KOPT-K1 (cell line): ENCODE measurements around the gene ARHGAP18.
"Not testable (repeated sequence)": the region's sequence is repeated elsewhere in the genome, so short reads cannot be mapped to it uniquely, and the experiment has no call there.

Source experiments
- H3K27ac ChIP-seq: fragments of 200-600 bp; sonication (generic); 2 replicates; pipeline ENCODE4 v1.5.1; 2016; ENCODE audit warnings: antibody characterized with exemption, mild to moderate bottlenecking, low read depth, low read length; ENCODE audit not compliant: poor library complexity, severe bottlenecking
- H3K36me3 ChIP-seq: fragments of 200-600 bp; sonication (generic); 2 replicates; pipeline ENCODE4 v1.5.1; 2017; ENCODE audit warnings: antibody characterized with exemption, mild to moderate bottlenecking, low read length, moderate library complexity; ENCODE audit not compliant: insufficient read depth
- H3K9me3 ChIP-seq: fragments of 200-600 bp; sonication (generic); 2 replicates; pipeline ENCODE4 v1.5.1; 2017; ENCODE audit warnings: antibody characterized with exemption, low read length, mild to moderate bottlenecking; ENCODE audit not compliant: insufficient read depth, poor library complexity, severe bottlenecking

Gene ARHGAP18

GRCh38 chr6:129598244-129599187 lies 111.5 kb downstream of the ARHGAP18 start:
- no peaks in the 10 kb centered on the region for H3K9me3 ChIP-seq
- H3K36me3 ChIP-seq: no peaks in the 10 kb centered on the region
- H3K27ac ChIP-seq: no peak overlapping the region

GRCh38 chr6:129597023-129597713 lies 112.8 kb downstream of the ARHGAP18 start:
- Histone ChIP-seq H3K9me3 (no peaks in the 10 kb centered on the region), H3K36me3 (no peaks in the 10 kb centered on the region), H3K27ac (no peak overlapping the region)

GRCh38 chr6:129596522-129596921 lies 113.5 kb downstream of the ARHGAP18 start:
- Histone ChIP-seq H3K36me3 (no peaks in the 10 kb centered on the region), H3K27ac (no peak overlapping the region), H3K9me3 (no peaks in the 10 kb centered on the region)

DNA sequence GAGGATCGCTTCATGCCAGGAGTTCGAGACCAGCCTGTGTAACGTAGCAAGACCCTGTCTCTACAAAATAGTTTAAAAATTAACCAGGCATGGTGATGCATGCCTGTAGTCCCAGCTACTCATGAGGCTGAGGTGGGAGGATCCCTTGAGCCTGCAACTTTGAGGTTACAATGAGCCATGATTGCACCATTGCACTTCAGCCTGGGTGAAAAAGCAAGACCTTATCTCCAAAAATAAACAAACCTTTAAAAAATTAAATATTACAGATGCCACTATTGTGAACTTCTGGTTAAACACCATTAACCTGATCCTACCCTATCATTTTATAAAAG lies 116.8 kb downstream of the ARHGAP18 start:
- Histone ChIP-seq H3K36me3 (no peaks in the 10 kb centered on the region), H3K9me3 (no peaks in the 10 kb centered on the region), H3K27ac (no peak overlapping the region)

DNA sequence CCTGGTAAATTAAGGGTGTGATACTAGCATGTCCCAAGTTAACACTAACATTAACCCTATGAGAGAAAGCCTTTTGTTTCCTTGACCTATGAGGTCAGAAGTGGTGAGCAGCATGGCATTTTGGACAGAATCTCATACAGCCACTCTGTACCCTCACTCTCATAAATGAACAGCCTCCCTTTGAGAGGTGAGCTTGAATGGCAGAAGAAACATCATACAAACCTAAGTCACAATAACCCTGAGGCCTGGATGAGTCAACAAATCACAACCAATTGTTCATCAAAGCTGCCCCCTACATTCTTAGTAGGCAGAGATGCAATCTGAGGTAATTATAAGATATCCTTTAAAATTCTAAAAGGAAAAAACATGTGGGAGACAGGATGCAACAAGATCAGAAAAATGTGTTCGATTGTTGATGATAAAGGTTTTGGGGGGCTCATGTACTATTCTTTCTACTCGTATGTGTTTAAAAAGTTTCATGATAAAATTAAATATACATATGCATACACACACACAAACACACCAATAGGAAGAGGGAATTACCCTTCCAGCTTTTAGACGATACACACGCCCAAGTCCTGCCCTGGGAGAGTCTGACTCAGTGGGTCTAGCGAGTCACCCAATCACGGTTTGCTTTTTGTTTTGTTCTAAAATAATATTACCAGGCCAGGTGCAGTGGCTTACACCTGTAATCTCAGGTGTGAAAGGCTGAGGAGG lies 117.3 kb downstream of the ARHGAP18 start:
- no peak overlapping the region for H3K27ac ChIP-seq
- no peaks in the 10 kb centered on the region for H3K36me3 ChIP-seq
- no peaks in the 10 kb centered on the region for H3K9me3 ChIP-seq

DNA sequence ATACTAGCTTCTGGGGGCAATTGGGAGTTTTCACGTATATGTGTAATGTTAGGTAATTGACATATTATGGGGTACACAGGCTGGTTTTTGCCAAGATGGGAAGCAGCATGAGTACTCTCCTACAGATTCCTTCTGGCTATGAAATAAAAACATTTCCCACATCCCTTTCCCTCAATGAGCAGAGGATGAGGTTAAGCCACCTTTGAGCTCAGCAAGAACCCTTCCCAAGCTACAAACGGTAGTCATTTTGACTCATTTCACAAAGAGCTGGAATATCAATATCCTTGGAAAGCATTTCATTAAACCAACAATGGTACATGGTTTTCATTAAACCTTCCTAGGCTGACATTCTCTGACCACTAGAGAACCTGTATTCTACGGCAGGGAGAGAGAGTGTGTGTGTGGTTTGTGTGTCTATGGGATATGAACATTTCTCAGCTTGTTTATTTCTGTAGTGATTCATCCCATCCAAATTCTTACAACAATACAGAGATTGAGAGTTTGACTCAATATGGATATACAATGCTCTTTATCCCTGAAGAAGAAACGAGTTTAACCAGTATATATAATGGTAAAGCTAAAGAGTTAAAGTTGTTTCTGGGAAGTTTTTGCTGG lies 119.5 kb downstream of the ARHGAP18 start:
- Histone ChIP-seq H3K36me3 (no peaks in the 10 kb centered on the region), H3K27ac (no peak overlapping the region), H3K9me3 (no peaks in the 10 kb centered on the region)

DNA sequence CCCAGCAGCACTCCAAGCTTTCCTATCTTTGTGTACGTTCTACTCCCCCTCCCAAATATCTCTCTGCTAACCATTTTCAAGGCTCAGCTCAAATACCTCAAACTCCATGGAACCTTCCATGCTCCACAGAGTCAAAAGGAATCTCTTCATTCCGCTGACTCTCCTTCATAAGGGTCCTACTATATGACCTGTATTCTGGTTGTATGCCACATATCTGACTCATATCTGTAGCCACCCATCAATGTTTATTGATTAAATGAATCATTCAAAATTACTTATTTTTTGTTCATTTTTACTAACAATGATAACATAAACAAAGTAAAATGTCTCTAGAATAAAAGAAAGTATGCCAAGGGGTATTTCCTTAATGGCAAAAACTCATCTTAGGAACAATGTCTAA lies 123.2 kb downstream of the ARHGAP18 start:
- Histone ChIP-seq H3K27ac (no peak overlapping the region), H3K9me3 (no peaks in the 10 kb centered on the region), H3K36me3 (no peaks in the 10 kb centered on the region)

- Histone ChIP-seq H3K9me3 (no peaks in the 10 kb centered on the region), H3K36me3 (no peaks in the 10 kb centered on the region), H3K27ac (no peak overlapping the region)
Observed at GRCh38 chr6:129583866-129584265, 126.1 kb downstream of the ARHGAP18 start.

DNA sequence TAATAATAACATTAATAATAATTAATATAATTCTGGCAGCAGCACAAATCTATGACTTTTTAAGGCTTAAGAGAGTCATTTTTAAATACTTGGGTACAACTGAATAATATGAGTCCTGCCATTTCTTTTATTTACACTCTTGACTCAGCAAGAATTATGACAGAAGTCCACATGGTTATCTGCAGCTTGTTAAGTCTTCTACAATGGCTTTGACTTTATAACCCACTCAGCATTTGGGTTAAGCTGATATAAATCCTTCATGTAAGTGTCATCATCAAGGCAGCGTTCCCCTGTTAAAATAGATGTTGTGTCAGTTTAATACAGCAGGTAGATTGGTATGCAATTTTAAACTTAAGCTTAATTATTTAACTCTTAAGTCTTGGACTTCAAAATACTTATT lies 131.7 kb downstream of the ARHGAP18 start:
- H3K36me3 ChIP-seq: no peaks in the 10 kb centered on the region
- H3K27ac ChIP-seq: no peak overlapping the region
- no peaks in the 10 kb centered on the region for H3K9me3 ChIP-seq

GRCh38 chr6:129577691-129578090 lies 132.3 kb downstream of the ARHGAP18 start:
- Histone ChIP-seq H3K27ac (no peak overlapping the region), H3K9me3 (no peaks in the 10 kb centered on the region), H3K36me3 (no peaks in the 10 kb centered on the region)

DNA sequence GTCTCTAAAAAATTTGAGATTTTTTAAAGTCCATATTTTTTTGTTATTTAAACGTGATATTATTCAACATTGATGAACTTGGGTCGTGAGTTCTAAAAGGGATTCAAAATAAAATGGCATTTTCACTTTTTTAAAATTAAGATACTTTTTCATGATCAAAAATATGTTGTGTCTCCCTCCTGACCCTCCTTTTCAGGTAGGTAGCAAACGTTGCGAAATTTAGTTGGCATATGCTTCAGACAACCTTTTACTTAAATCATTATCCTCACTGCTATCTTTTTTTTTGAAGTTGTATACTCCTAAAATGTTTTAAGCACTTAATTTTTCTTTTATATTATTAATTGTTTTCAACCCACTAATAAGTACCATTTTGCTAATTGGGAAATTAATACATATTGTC lies 133.5 kb downstream of the ARHGAP18 start:
- no peaks in the 10 kb centered on the region for H3K9me3 ChIP-seq
- H3K36me3 ChIP-seq: no peaks in the 10 kb centered on the region
- no peak overlapping the region for H3K27ac ChIP-seq

DNA sequence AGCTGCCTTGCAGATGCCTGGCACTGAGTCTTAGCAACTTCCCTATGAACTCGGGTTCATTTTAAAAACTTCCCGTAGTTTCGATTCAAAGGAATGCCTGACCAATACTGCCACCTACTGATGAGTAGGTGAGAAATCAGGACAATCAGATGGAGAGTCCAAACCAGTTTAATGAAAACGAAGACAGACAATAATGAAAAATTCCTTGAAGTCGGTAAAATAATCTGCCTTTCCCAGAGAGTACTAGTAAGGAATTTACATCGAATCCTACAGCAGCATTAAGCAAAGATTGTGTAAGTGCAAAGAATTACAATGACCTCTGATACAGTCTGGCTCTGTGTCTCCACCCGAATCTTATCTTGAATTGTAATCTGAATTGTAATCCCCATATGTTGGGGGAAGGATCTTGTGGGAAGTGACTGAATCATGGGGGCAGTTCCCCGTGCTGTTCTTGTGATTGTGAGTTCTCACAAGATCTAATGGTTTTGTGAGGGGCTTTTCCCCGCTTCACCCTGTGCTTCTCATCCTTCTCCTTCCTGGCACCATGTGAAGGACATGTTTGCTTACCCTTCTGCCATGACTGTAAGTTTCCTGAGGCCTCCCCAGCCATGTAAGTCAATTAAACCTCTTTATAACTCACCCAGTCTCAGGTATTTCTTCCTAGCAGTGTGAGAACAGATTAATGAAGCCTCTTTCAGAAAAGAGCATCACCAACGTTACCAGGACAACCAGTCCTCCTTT lies 134.4 kb downstream of the ARHGAP18 start:
- H3K9me3 ChIP-seq: no peaks in the 10 kb centered on the region
- no peak overlapping the region for H3K27ac ChIP-seq
- no peaks in the 10 kb centered on the region for H3K36me3 ChIP-seq

- not testable (repeated sequence) for H3K27ac ChIP-seq, H3K36me3 ChIP-seq, H3K9me3 ChIP-seq
Observed at GRCh38 chr6:129574605-129575004, 135.4 kb downstream of the ARHGAP18 start.

DNA sequence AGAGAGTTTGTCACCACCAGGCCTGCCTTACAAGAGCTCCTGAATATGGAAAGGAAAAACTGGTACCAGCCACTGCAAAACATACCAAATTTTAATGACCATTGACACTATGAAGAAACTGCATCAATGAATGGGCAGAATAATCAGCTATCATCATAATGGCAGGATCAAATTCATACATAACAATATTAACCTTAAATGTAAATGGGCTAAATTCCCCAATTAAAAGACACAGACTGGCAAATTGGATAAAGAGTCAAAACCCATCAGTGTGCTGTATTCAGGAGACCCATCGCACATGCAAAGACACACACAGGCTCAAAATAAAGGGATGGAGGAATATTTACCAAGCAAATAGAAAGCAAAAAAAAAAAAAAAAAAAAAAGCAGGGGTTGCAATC lies 139.0 kb downstream of the ARHGAP18 start:
- not testable (repeated sequence) for H3K27ac ChIP-seq, H3K9me3 ChIP-seq, H3K36me3 ChIP-seq
